Measurements from ENCODE around the gene CHIT1. TPM values are rescaled to one million over a fixed set of nuclear protein-coding genes. Genes with fewer than 3 reads are reported as not detected.

CHIT1 gene
- polyA plus RNA-seq, 1 of the 3 experiments (the other 2 are of a cell fraction), result not detected

DNA sequence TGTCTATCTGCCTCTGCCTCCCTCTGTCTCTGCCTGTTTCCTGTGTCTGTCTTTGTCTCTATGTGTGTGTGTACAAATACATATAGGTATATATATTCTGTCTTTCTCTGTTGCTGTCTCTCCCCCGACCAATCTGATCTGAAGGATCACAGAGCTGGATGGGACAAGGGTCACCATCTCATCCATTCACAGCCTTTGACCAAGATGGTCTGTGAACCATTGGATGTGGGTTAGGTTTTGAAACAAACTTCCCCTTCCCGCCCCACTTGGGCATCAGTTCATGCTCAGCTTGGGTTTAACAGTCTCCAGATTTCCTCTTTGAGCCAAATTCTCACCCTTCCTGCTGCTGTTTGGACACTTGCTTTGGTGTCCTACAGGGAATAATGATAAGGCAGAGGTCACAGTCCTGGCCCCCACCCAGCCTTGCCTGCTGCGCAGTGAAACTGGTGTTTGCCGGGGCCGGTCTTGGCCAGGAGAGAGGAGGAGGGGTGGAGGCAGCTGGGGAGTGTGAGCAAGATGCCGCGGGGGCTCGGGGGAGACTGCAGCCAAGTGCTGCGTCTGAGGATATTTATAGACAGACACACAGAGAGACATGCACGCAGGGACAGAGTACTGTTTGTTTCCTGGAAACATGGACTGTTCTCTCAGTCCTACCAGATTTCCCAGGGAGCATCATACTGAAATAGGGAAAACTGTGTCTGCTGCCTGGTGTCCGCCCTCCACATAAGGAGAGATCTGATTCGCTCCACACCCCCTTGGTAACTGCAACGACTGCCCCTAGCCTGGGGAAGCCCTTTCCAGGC lies 48.8 kb upstream of the CHIT1 start:
- H3K79me2 ChIP-seq (ENCODE audit: insufficient read depth), result no peaks in the 10 kb centered on the region
- peak overlapping the region in 1 of 2 experiments; percentile 29; a peak in 2 of 4 replicates for H3K4me3 ChIP-seq (ENCODE audit: low read depth in 2 of 2, low read length in 1 of 2)
- no peak overlapping the region for H3K9ac ChIP-seq
- peak overlapping the region; percentile 8 to 78; a peak in 3 of 4 replicates for H3K27ac ChIP-seq (ENCODE audit: low read depth in 2 of 2, low read length in 1 of 2)
- H3K9me3 ChIP-seq, result no peaks in the 10 kb centered on the region
- no peaks in the 10 kb centered on the region for H3F3A ChIP-seq (replicated peaks; ENCODE audit: insufficient read depth)
- no peaks in the 10 kb centered on the region for H3K27me3 ChIP-seq (ENCODE audit: insufficient read depth)
- no peaks in the 10 kb centered on the region for H3K36me3 ChIP-seq (replicated peaks in 1 of 2; ENCODE audit: control insufficient read depth in 1 of 2, insufficient read depth in 2 of 2, low read length in 1 of 2)
- H2AFZ ChIP-seq (ENCODE audit: low read depth), result peak overlapping the region; percentile 56
- ChIA-PET CTCF (interaction anchor here (0.6 to 31.2 kb wide), 10 partner anchors 9 to 243 kb away, joined by 3 to 817 read pairs (median 14); partner anchors contain the start of genes BTG2 and FMOD), POLR2A (interaction anchor here (0.6 to 2.8 kb wide), 4 partner anchors 28 to 198 kb away, joined by 4 to 14 read pairs (median 5); no protein-coding TSS in a partner anchor)
- H3K4me2 ChIP-seq, result peak overlapping the region; percentile 66
- 33% methylated on average over 12 of the region's 13 CpGs for WGBS (ENCODE audit: low lambda C conversion rate)
- H3K4me1 ChIP-seq (ENCODE audit: control insufficient read depth in 1 of 2, insufficient read depth in 2 of 2, low read depth in 1 of 2, low read length in 1 of 2), result peaks cover 0 to 31% of the 10 kb centered on the region in 2 experiments; a peak in 2 of 4 replicates
- 0 out of 2 replicates have a peak, but pooled peaks have one; percentile 3 for TF ChIP-seq NRF1 (IDR thresholded peaks at IDR 0.05; ENCODE audit: low read depth, low read length)
- peak in 1 of 2 experiments; percentile 23; a peak in 1 of 4 replicates for TF ChIP-seq EP300 (IDR thresholded peaks at IDR 0.05; ENCODE audit: borderline replicate concordance in 1 of 2, low read depth in 1 of 2, low read length in 1 of 2)
- TF ChIP-seq, protein P1, sequence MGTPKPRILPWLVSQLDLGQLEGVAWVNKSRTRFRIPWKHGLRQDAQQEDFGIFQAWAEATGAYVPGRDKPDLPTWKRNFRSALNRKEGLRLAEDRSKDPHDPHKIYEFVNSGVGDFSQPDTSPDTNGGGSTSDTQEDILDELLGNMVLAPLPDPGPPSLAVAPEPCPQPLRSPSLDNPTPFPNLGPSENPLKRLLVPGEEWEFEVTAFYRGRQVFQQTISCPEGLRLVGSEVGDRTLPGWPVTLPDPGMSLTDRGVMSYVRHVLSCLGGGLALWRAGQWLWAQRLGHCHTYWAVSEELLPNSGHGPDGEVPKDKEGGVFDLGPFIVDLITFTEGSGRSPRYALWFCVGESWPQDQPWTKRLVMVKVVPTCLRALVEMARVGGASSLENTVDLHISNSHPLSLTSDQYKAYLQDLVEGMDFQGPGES (IDR thresholded peaks at IDR 0.05; ENCODE audit: low read depth, low read length), result no peak
- peak; percentile 81; the same call in 1 of the 2 replicates for TF ChIP-seq RFX5 (IDR thresholded peaks at IDR 0.05; ENCODE audit: low read length)
- H3K9me2 ChIP-seq, result no peaks in the 10 kb centered on the region
- peak; percentile 79 for DNase-seq
- H4K20me1 ChIP-seq (ENCODE audit: insufficient read depth), result no peaks in the 10 kb centered on the region

DNA sequence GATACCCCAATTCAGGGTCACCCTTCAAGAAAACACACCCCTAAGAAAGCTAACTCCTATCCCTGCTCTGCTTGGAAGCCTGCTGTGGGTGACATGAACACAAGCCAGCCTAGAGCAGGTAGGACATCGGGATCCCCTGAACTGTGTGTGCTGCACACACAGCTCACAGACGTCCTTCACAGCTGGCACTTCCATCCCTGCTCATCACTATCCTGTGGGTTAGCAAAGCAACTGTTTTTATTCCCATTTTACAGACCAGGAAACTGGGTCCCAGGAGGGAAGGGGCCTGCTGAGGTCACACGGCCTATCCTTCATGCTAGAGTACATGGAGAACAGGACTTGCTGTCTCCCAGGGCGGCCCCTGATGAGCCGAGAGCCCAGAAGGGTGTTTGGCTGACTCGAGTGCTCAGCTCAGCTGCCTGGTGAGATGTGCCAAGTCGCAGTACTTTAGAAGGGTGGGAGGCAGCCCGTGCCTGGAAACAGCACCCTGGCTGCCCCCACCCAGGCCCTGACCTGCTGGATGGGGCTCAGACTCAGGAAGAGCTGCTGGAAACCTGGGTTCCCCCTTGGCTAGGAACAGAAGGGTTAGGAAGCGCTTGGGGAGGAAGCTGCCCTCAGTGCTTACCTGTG lies 47.6 kb upstream of the CHIT1 start:
- DNase-seq, result no peak
- Histone ChIP-seq H3K27ac (ENCODE audit: low read depth in 2 of 2, low read length in 1 of 2) (no peak overlapping the region; a peak in 1 of 4 replicates), H3K79me2 (ENCODE audit: insufficient read depth) (no peaks in the 10 kb centered on the region), H3K9me3 (no peaks in the 10 kb centered on the region), H4K20me1 (ENCODE audit: insufficient read depth) (no peaks in the 10 kb centered on the region), H3K9ac (no peak overlapping the region), H3K4me1 (ENCODE audit: control insufficient read depth in 1 of 2, insufficient read depth in 2 of 2, low read depth in 1 of 2, low read length in 1 of 2) (peaks cover 0 to 25% of the 10 kb centered on the region in 2 experiments; a peak in 2 of 4 replicates), H2AFZ (ENCODE audit: low read depth) (no peak overlapping the region), H3F3A (replicated peaks; ENCODE audit: insufficient read depth) (no peaks in the 10 kb centered on the region), H3K4me2 (no peak overlapping the region), H3K36me3 (replicated peaks in 1 of 2; ENCODE audit: control insufficient read depth in 1 of 2, insufficient read depth in 2 of 2, low read length in 1 of 2) (no peaks in the 10 kb centered on the region), H3K27me3 (ENCODE audit: insufficient read depth) (no peaks in the 10 kb centered on the region), H3K9me2 (no peaks in the 10 kb centered on the region), H3K4me3 (ENCODE audit: low read depth in 2 of 2, low read length in 1 of 2) (no peak overlapping the region)
- 80% methylated on average over 9 of the region's 9 CpGs for WGBS (ENCODE audit: low lambda C conversion rate)
- ChIA-PET CTCF (interaction anchor here (1.2 to 31.2 kb wide), 8 partner anchors 8 to 227 kb away, joined by 3 to 817 read pairs (median 26); partner anchors contain the start of genes BTG2 and FMOD), POLR2A (interaction anchor here (0.9 to 2.8 kb wide), 3 partner anchors 28 to 50 kb away, joined by 3 to 14 read pairs (median 4); partner anchors contain the start of gene BTG2)
- TF ChIP-seq SMC3 (IDR thresholded peaks at IDR 0.05; ENCODE audit: low read depth, low read length) (no peak), FOXJ3 (CRISPR knock-in tag; IDR thresholded peaks at IDR 0.05) (no peak), EP300 (IDR thresholded peaks at IDR 0.05; ENCODE audit: borderline replicate concordance in 1 of 2, low read depth in 1 of 2, low read length in 1 of 2) (no peak), EZH2phosphoT487 (IDR thresholded peaks at IDR 0.05; ENCODE audit: borderline replicate concordance, low read depth) (no peak), TEAD4 (IDR thresholded peaks at IDR 0.05; ENCODE audit: borderline replicate concordance, insufficient read depth) (no peak), NRF1 (IDR thresholded peaks at IDR 0.05; ENCODE audit: low read depth, low read length) (no peak), RXRA (IDR thresholded peaks at IDR 0.05; ENCODE audit: borderline replicate concordance, low read depth) (no peak), YY1 (IDR thresholded peaks at IDR 0.05; ENCODE audit: low read depth) (no peak), JUND (IDR thresholded peaks at IDR 0.05) (no peak), FOSL2 (IDR thresholded peaks at IDR 0.05; ENCODE audit: borderline replicate concordance, low read depth) (no peak), GABPA (IDR thresholded peaks at IDR 0.05; ENCODE audit: low read depth) (no peak)
- TF ChIP-seq, protein P2, sequence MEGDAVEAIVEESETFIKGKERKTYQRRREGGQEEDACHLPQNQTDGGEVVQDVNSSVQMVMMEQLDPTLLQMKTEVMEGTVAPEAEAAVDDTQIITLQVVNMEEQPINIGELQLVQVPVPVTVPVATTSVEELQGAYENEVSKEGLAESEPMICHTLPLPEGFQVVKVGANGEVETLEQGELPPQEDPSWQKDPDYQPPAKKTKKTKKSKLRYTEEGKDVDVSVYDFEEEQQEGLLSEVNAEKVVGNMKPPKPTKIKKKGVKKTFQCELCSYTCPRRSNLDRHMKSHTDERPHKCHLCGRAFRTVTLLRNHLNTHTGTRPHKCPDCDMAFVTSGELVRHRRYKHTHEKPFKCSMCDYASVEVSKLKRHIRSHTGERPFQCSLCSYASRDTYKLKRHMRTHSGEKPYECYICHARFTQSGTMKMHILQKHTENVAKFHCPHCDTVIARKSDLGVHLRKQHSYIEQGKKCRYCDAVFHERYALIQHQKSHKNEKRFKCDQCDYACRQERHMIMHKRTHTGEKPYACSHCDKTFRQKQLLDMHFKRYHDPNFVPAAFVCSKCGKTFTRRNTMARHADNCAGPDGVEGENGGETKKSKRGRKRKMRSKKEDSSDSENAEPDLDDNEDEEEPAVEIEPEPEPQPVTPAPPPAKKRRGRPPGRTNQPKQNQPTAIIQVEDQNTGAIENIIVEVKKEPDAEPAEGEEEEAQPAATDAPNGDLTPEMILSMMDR (IDR thresholded peaks at IDR 0.05), result no peak
- TF ChIP-seq, protein P1 (IDR thresholded peaks at IDR 0.05; ENCODE audit: low read depth, low read length), result no peak
- TF ChIP-seq, protein P3, sequence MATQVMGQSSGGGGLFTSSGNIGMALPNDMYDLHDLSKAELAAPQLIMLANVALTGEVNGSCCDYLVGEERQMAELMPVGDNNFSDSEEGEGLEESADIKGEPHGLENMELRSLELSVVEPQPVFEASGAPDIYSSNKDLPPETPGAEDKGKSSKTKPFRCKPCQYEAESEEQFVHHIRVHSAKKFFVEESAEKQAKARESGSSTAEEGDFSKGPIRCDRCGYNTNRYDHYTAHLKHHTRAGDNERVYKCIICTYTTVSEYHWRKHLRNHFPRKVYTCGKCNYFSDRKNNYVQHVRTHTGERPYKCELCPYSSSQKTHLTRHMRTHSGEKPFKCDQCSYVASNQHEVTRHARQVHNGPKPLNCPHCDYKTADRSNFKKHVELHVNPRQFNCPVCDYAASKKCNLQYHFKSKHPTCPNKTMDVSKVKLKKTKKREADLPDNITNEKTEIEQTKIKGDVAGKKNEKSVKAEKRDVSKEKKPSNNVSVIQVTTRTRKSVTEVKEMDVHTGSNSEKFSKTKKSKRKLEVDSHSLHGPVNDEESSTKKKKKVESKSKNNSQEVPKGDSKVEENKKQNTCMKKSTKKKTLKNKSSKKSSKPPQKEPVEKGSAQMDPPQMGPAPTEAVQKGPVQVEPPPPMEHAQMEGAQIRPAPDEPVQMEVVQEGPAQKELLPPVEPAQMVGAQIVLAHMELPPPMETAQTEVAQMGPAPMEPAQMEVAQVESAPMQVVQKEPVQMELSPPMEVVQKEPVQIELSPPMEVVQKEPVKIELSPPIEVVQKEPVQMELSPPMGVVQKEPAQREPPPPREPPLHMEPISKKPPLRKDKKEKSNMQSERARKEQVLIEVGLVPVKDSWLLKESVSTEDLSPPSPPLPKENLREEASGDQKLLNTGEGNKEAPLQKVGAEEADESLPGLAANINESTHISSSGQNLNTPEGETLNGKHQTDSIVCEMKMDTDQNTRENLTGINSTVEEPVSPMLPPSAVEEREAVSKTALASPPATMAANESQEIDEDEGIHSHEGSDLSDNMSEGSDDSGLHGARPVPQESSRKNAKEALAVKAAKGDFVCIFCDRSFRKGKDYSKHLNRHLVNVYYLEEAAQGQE (IDR thresholded peaks at IDR 0.05; ENCODE audit: low read depth, low read length), result no peak
